CD8-positive, alpha-beta memory T cell (primary cell): ENCODE data around the gene NPAS4. TPM values are rescaled to one million over a fixed set of nuclear protein-coding genes. Genes with fewer than 3 reads are reported as not detected.

Experiments used
- CTCF ChIA-PET: fragments of 350-600 bp; sonication (Branson Sonifier 250); formaldehyde crosslinking; loops from one replicate; lab custom pipeline; 2021; ENCODE audit warnings: antibody characterized with exemption; lab: Charles Lee
- POLR2A ChIA-PET: fragments of 350-600 bp; sonication (Branson Sonifier 250); formaldehyde crosslinking; loops from one replicate; lab custom pipeline; 2021; ENCODE audit warnings: antibody characterized with exemption; lab: Charles Lee
- DNase-seq, 5 donors: peaks; one replicate each; pipeline versions ENCODE4 v3.0.0 to v3.0.0-alpha.2; 2020 to 2022; ENCODE audit warnings: mixed read lengths in 1 of 5
- H3K27ac ChIP-seq: one replicate; pipeline ENCODE4 v1.7.0; 2013; ENCODE audit warnings: low read depth, mild to moderate bottlenecking, low read length, moderate library complexity
- H3K27me3 ChIP-seq: 2 replicates; pipeline ENCODE4 v1.7.0; 2013; ENCODE audit warnings: low read length, mild to moderate bottlenecking; ENCODE audit not compliant: insufficient read depth, poor library complexity, severe bottlenecking
- H3K36me3 ChIP-seq: 2 replicates; pipeline ENCODE4 v1.7.0; 2013; ENCODE audit warnings: mild to moderate bottlenecking, low read length, moderate library complexity; ENCODE audit not compliant: insufficient read depth
- H3K4me1 ChIP-seq: 2 replicates; pipeline ENCODE4 v1.7.0; 2013; ENCODE audit warnings: mild to moderate bottlenecking, low read length, moderate library complexity; ENCODE audit not compliant: insufficient read depth
- H3K4me3 ChIP-seq: 2 replicates; pipeline ENCODE4 v1.7.0; 2013; ENCODE audit warnings: mild to moderate bottlenecking, low read length
- H3K9me3 ChIP-seq: 2 replicates; pipeline ENCODE4 v1.7.0; 2013; ENCODE audit warnings: mild to moderate bottlenecking, low read length
- H3K27ac Mint-ChIP-seq, 8 donors: one replicate each; pipeline ENCODE4 v1.8.0; 2020 to 2021; ENCODE audit warnings: mixed read lengths in 8 of 8, mild to moderate bottlenecking in 6 of 8, inconsistent platforms in 3 of 8, moderate library complexity in 3 of 8
- H3K27me3 Mint-ChIP-seq, 2 donors: one replicate each; pipeline ENCODE4 v1.8.0; 2020 to 2021; ENCODE audit warnings: mixed read lengths in 2 of 2, mild to moderate bottlenecking in 1 of 2, moderate library complexity in 1 of 2
- H3K36me3 Mint-ChIP-seq, 3 donors: one replicate each; pipeline ENCODE4 v1.8.0; 2020 to 2021; ENCODE audit warnings: mixed read lengths in 3 of 3, inconsistent platforms in 1 of 3, mild to moderate bottlenecking in 1 of 3
- H3K4me1 Mint-ChIP-seq, 3 donors: one replicate each; pipeline ENCODE4 v1.8.0; 2020 to 2021; ENCODE audit warnings: mixed read lengths in 3 of 3, inconsistent platforms in 1 of 3, mild to moderate bottlenecking in 1 of 3
- H3K4me3 Mint-ChIP-seq, 7 donors: one replicate each; pipeline ENCODE4 v1.8.0; 2020 to 2021; ENCODE audit warnings: mixed read lengths in 7 of 7, mild to moderate bottlenecking in 6 of 7, moderate library complexity in 4 of 7, inconsistent platforms in 2 of 7
- H3K9me3 Mint-ChIP-seq, 5 donors: one replicate each; pipeline ENCODE4 v1.8.0; 2020 to 2022; ENCODE audit warnings: mixed read lengths in 5 of 5, mild to moderate bottlenecking in 3 of 5, moderate library complexity in 2 of 5, inconsistent platforms in 1 of 5
- polyA plus RNA-seq: library from polyadenylated mRNA; unstranded; fragments of 300-500 nt; fragmentation: Illumina TruSeq; gene quantifications from one replicate; pipeline ENCODE4 v1.2.3, GENCODE V29; 2021
- total RNA-seq, 2 experiments: library from RNA; stranded (reverse); gene quantifications; one replicate each; pipeline ENCODE4 v1.2.3, GENCODE V29; 2021

The NPAS4 gene
- total and polyA plus RNA-seq, 3 experiments from 2014 or later: not detected

GRCh38 chr11:66473167-66473566 lies 52.3 kb downstream of the NPAS4 start:
- peaks cover 1% of the 10 kb centered on the region for H3K4me1 ChIP-seq
- no peak overlapping the region for H3K4me3 ChIP-seq
- peak overlapping the region in 1 of 8 donors; percentile 6 for H3K27ac Mint-ChIP-seq
- H3K36me3 Mint-ChIP-seq: peaks cover 0 to 38% (median 0%) of the 10 kb centered on the region in 3 donors
- no peaks in the 10 kb centered on the region for H3K27me3 ChIP-seq
- ChIA-PET POLR2A (no interaction called here), CTCF (no interaction called here)
- no peaks in the 10 kb centered on the region for H3K36me3 ChIP-seq
- H3K4me3 Mint-ChIP-seq: no peak overlapping the region
- no peaks in the 10 kb centered on the region for H3K9me3 Mint-ChIP-seq
- H3K27ac ChIP-seq: no peak overlapping the region
- H3K4me1 Mint-ChIP-seq: peaks cover 4 to 10% (median 8%) of the 10 kb centered on the region in 3 donors
- no peaks in the 10 kb centered on the region for H3K27me3 Mint-ChIP-seq
- no peaks in the 10 kb centered on the region for H3K9me3 ChIP-seq
- DNase-seq: no peak

- no peaks in the 10 kb centered on the region for H3K9me3 ChIP-seq
- H3K4me3 ChIP-seq: no peak overlapping the region
- H3K9me3 Mint-ChIP-seq: no peaks in the 10 kb centered on the region
- H3K4me3 Mint-ChIP-seq: no peak overlapping the region
- CTCF ChIA-PET: no interaction called here
- H3K4me1 Mint-ChIP-seq: peaks cover 5 to 10% (median 6%) of the 10 kb centered on the region in 3 donors
- no peak overlapping the region for H3K27ac ChIP-seq
- H3K4me1 ChIP-seq: no peaks in the 10 kb centered on the region
- peak overlapping the region in 1 of 8 donors; percentile 38 for H3K27ac Mint-ChIP-seq
- no peaks in the 10 kb centered on the region for H3K27me3 Mint-ChIP-seq
- H3K27me3 ChIP-seq: no peaks in the 10 kb centered on the region
- POLR2A ChIA-PET: no interaction called here
- no peaks in the 10 kb centered on the region for H3K36me3 ChIP-seq
- H3K36me3 Mint-ChIP-seq: peaks cover 0 to 38% (median 0%) of the 10 kb centered on the region in 3 donors
- DNase-seq: no peak
These were observed 53.0 kb downstream of the NPAS4 start for GRCh38 chr11:66473608-66474515.

DNA sequence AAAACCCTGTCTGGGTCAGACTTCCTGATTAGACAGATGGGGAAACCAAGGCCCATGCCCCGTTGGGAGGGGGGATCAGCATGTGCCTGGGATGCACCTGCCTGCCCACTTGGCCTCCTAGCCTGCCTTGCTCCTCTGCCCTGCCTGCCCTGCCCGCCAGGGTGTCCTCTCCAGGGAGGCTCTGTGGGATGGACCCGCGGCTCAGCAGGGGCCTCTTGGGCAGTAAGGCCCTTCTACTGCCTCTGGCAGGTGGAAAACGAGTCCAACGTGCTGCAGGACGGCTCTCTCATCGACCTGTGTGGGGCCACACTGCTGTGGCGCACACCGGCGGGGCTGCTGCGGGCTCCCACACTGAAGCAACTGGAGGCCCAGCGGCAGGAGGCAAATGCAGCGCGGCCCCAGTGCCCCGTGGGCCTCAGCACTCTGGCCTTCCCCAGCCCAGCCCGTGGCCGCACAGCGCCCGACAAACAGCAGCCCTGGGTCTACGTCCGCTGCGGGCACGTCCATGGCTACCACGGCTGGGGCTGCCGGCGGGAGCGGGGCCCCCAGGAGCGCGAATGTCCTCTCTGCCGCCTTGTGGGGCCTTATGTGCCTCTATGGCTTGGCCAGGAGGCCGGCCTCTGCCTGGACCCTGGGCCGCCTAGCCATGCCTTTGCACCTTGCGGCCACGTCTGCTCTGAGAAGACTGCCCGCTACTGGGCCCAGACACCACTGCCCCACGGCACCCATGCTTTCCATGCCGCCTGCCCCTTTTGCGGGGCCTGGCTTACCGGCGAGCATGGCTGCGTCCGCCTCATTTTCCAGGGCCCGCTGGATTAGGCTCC lies 54.7 kb downstream of the NPAS4 start:
- peaks cover 0 to 1% of the 10 kb centered on the region in 2 donors for H3K27me3 Mint-ChIP-seq
- H3K4me3 ChIP-seq: no peak overlapping the region
- ChIA-PET CTCF (interaction anchor here (1.4 kb wide), 1 partner anchor 67 kb away, joined by 3 read pairs; no protein-coding TSS in a partner anchor), POLR2A (no interaction called here)
- peaks cover 0 to 38% (median 0%) of the 10 kb centered on the region in 3 donors for H3K36me3 Mint-ChIP-seq
- no peak overlapping the region for H3K27ac ChIP-seq
- H3K27ac Mint-ChIP-seq: no peak overlapping the region
- peaks cover 17 to 18% (median 18%) of the 10 kb centered on the region in 3 donors for H3K4me1 Mint-ChIP-seq
- no peak overlapping the region for H3K4me3 Mint-ChIP-seq
- H3K9me3 Mint-ChIP-seq: no peaks in the 10 kb centered on the region
- DNase-seq: no peak
- no peaks in the 10 kb centered on the region for H3K36me3 ChIP-seq
- H3K9me3 ChIP-seq: no peaks in the 10 kb centered on the region
- H3K4me1 ChIP-seq: peaks cover 11% of the 10 kb centered on the region
- no peaks in the 10 kb centered on the region for H3K27me3 ChIP-seq

Other genes with a start within 250 kb of the NPAS4 start
- gene KLC2, start 163.3 kb upstream of the NPAS4 start, total RNA-seq: 10 to 100 TPM; 61.6 to 65.9 TPM
- 11.9 TPM for gene KLC2, start 163.3 kb upstream of the NPAS4 start, polyA plus RNA-seq
- 100 to 1,000 TPM; 119 to 125 TPM for gene RAB1B, start 152.4 kb upstream of the NPAS4 start, total RNA-seq
- 18.6 TPM for gene RAB1B, start 152.4 kb upstream of the NPAS4 start, polyA plus RNA-seq
- gene CNIH2, start 142.9 kb upstream of the NPAS4 start, total RNA-seq: 1 to 10 TPM; 2.7 to 2.8 TPM
- not detected for gene CNIH2, start 142.9 kb upstream of the NPAS4 start, polyA plus RNA-seq
- gene YIF1A, start 131.9 kb upstream of the NPAS4 start, total RNA-seq: 10 to 100 TPM; 96.5 to 97.3 TPM
- gene YIF1A, start 131.9 kb upstream of the NPAS4 start, polyA plus RNA-seq: 61.7 TPM
- not detected for gene TMEM151A, start 129.1 kb upstream of the NPAS4 start, total RNA-seq
- not detected for gene TMEM151A, start 129.1 kb upstream of the NPAS4 start, polyA plus RNA-seq
- 1 to 10 TPM; 2.9 to 3.1 TPM for gene CD248, start 104.0 kb upstream of the NPAS4 start, total RNA-seq
- gene CD248, start 104.0 kb upstream of the NPAS4 start, polyA plus RNA-seq: 18.9 TPM
- gene RIN1, start 84.6 kb upstream of the NPAS4 start, total RNA-seq: 1 to 10 TPM; 1.5 to 1.7 TPM
- gene RIN1, start 84.6 kb upstream of the NPAS4 start, polyA plus RNA-seq: 2.3 TPM
- 10 to 100 TPM; 66.1 to 66.5 TPM for gene BRMS1, start 75.9 kb upstream of the NPAS4 start, total RNA-seq
- gene BRMS1, start 75.9 kb upstream of the NPAS4 start, polyA plus RNA-seq: 76.4 TPM
- 10 to 100 TPM; 11.1 to 13.0 TPM for gene B4GAT1, start 73.4 kb upstream of the NPAS4 start, total RNA-seq
- gene B4GAT1, start 73.4 kb upstream of the NPAS4 start, polyA plus RNA-seq: 13.3 TPM
- gene SLC29A2, start 49.3 kb upstream of the NPAS4 start, total RNA-seq: 1 to 10 TPM; 7.9 to 8.5 TPM
- gene SLC29A2, start 49.3 kb upstream of the NPAS4 start, polyA plus RNA-seq: 1.9 TPM
- 100 to 1,000 TPM; 148 to 152 TPM for gene MRPL11, start 17.8 kb downstream of the NPAS4 start, total RNA-seq
- 86.9 TPM for gene MRPL11, start 17.8 kb downstream of the NPAS4 start, polyA plus RNA-seq
- 1 to 10 TPM; 5.3 to 6.6 TPM for gene PELI3, start 45.9 kb downstream of the NPAS4 start, total RNA-seq
- gene PELI3, start 45.9 kb downstream of the NPAS4 start, polyA plus RNA-seq: 7.0 TPM
- gene DPP3, start 59.4 kb downstream of the NPAS4 start, total RNA-seq: 10 to 100 TPM; 67.7 to 80.1 TPM
- 32.5 TPM for gene DPP3, start 59.4 kb downstream of the NPAS4 start, polyA plus RNA-seq
- gene BBS1, start 89.6 kb downstream of the NPAS4 start, total RNA-seq: 10 to 100 TPM; 17.7 to 21.2 TPM
- 15.6 TPM for gene BBS1, start 89.6 kb downstream of the NPAS4 start, polyA plus RNA-seq
- 10 to 100 TPM; 16.6 to 17.1 TPM for gene ZDHHC24, start 125.0 kb downstream of the NPAS4 start, total RNA-seq
- gene ZDHHC24, start 125.0 kb downstream of the NPAS4 start, polyA plus RNA-seq: 21.5 TPM
- under 1 TPM; 0.31 to 0.33 TPM for gene ACTN3, start 125.9 kb downstream of the NPAS4 start, total RNA-seq
- gene ACTN3, start 125.9 kb downstream of the NPAS4 start, polyA plus RNA-seq: not detected
- gene CTSF, start 147.6 kb downstream of the NPAS4 start, total RNA-seq: 1 to 10 TPM; 5.6 to 6.0 TPM
- gene CTSF, start 147.6 kb downstream of the NPAS4 start, polyA plus RNA-seq: 20.6 TPM
- under 1 TPM; 0.20 to 0.27 TPM for gene CCDC87, start 172.0 kb downstream of the NPAS4 start, total RNA-seq
- gene CCDC87, start 172.0 kb downstream of the NPAS4 start, polyA plus RNA-seq: not detected
- 10 to 100 TPM; 24.1 to 25.7 TPM for gene CCS, start 172.2 kb downstream of the NPAS4 start, total RNA-seq
- gene CCS, start 172.2 kb downstream of the NPAS4 start, polyA plus RNA-seq: 41.1 TPM
- gene RBM14, start 195.6 kb downstream of the NPAS4 start, total RNA-seq: 100 to 1,000 TPM; 152 to 165 TPM
- gene RBM14, start 195.6 kb downstream of the NPAS4 start, polyA plus RNA-seq: 87.9 TPM
- gene RBM4, start 217.7 kb downstream of the NPAS4 start, total RNA-seq: 100 to 1,000 TPM; 115 to 124 TPM
- gene RBM4, start 217.7 kb downstream of the NPAS4 start, polyA plus RNA-seq: 224 TPM